Activated CD8-positive, alpha-beta memory T cell treated with anti-CD3 and anti-CD28 coated beads for 36 hours (primary cell): ENCODE data around the gene COL5A1. TPM values are rescaled to one million over a fixed set of nuclear protein-coding genes. Genes with fewer than 3 reads are reported as not detected.
"Not testable (repeated sequence)": the region's sequence is repeated elsewhere in the genome, so short reads cannot be mapped to it uniquely, and the experiment has no call there.

Experiments used
- CTCF ChIA-PET: fragments of 350-600 bp; sonication (Branson Sonifier 250); formaldehyde crosslinking; loops from one replicate; lab custom pipeline; 2021; ENCODE audit warnings: antibody characterized with exemption; lab: Charles Lee
- POLR2A ChIA-PET: fragments of 350-600 bp; sonication (Branson Sonifier 250); formaldehyde crosslinking; loops from one replicate; lab custom pipeline; 2021; ENCODE audit warnings: antibody characterized with exemption; lab: Charles Lee
- total RNA-seq, 2 experiments: library from RNA; stranded (reverse); gene quantifications; one replicate each; pipeline ENCODE4 v1.2.3, GENCODE V29; 2021

Gene COL5A1
- total RNA-seq, 2 experiments from 2014 or later: not detected

GRCh38 chr9:134668977-134669376 is 27.4 kb downstream of the COL5A1 start:
- POLR2A ChIA-PET, CTCF ChIA-PET: not testable (repeated sequence)

- POLR2A ChIA-PET: no interaction called here
These were observed 27.9 kb downstream of the COL5A1 start for GRCh38 chr9:134669399-134669955.

GRCh38 chr9:134670042-134670525 is 28.5 kb downstream of the COL5A1 start:
- POLR2A ChIA-PET: no interaction called here
- CTCF ChIA-PET: interaction anchor here (1.4 kb wide), 1 partner anchor 21 kb away, joined by 3 read pairs; no protein-coding TSS in a partner anchor

More at GRCh38 chr9:134669399-134669955, 27.9 kb downstream of the COL5A1 start:
- CTCF ChIA-PET: no interaction called here

- ChIA-PET POLR2A (no interaction called here), CTCF (interaction anchor here (0.5 to 1.4 kb wide), 2 partner anchors 22 to 111 kb away, joined by 3 read pairs; no protein-coding TSS in a partner anchor)
These were observed 29.3 kb downstream of the COL5A1 start for GRCh38 chr9:134670851-134671281.

- ChIA-PET CTCF (interaction anchor here (0.5 to 1.4 kb wide), 2 partner anchors 22 to 111 kb away, joined by 3 read pairs; no protein-coding TSS in a partner anchor), POLR2A (no interaction called here)
These were observed 29.9 kb downstream of the COL5A1 start for GRCh38 chr9:134671341-134672113.

- POLR2A ChIA-PET: no interaction called here
These were observed 34.8 kb downstream of the COL5A1 start for GRCh38 chr9:134676361-134676760.

GRCh38 chr9:134676886-134677285 is 35.3 kb downstream of the COL5A1 start:
- CTCF ChIA-PET: no interaction called here
- POLR2A ChIA-PET: no interaction called here

More at GRCh38 chr9:134676361-134676760, 34.8 kb downstream of the COL5A1 start:
- CTCF ChIA-PET: no interaction called here

- ChIA-PET CTCF (no interaction called here), POLR2A (no interaction called here)
These were observed 36.1 kb downstream of the COL5A1 start for GRCh38 chr9:134677743-134678142.

- CTCF ChIA-PET: no interaction called here
- POLR2A ChIA-PET: no interaction called here
These were observed 36.6 kb downstream of the COL5A1 start for GRCh38 chr9:134678206-134678605.

GRCh38 chr9:134678666-134679443 is 37.3 kb downstream of the COL5A1 start:
- ChIA-PET CTCF (no interaction called here), POLR2A (no interaction called here)

GRCh38 chr9:134679616-134680392 is 38.2 kb downstream of the COL5A1 start:
- POLR2A ChIA-PET: no interaction called here
- CTCF ChIA-PET: no interaction called here

GRCh38 chr9:134680393-134681060 is 38.9 kb downstream of the COL5A1 start:
- CTCF ChIA-PET: no interaction called here

GRCh38 chr9:134681061-134681661 is 39.6 kb downstream of the COL5A1 start:
- ChIA-PET CTCF (no interaction called here), POLR2A (no interaction called here)

More at GRCh38 chr9:134680393-134681060, 38.9 kb downstream of the COL5A1 start:
- POLR2A ChIA-PET: no interaction called here

- CTCF ChIA-PET: no interaction called here
These were observed 40.4 kb downstream of the COL5A1 start for GRCh38 chr9:134682026-134682425.

GRCh38 chr9:134682651-134683364 is 41.2 kb downstream of the COL5A1 start:
- ChIA-PET POLR2A (interaction anchor here (0.7 kb wide), 1 partner anchor 598 kb away, joined by 3 read pairs; no protein-coding TSS in a partner anchor), CTCF (no interaction called here)

More at GRCh38 chr9:134682026-134682425, 40.4 kb downstream of the COL5A1 start:
- POLR2A ChIA-PET: no interaction called here

GRCh38 chr9:134683714-134684374 is 42.2 kb downstream of the COL5A1 start:
- CTCF ChIA-PET: interaction anchor here (0.8 kb wide), 1 partner anchor 234 kb away, joined by 3 read pairs; no protein-coding TSS in a partner anchor
- POLR2A ChIA-PET: interaction anchor here (0.7 kb wide), 1 partner anchor 599 kb away, joined by 3 read pairs; no protein-coding TSS in a partner anchor

GRCh38 chr9:134684375-134684723 is 42.7 kb downstream of the COL5A1 start:
- CTCF ChIA-PET: interaction anchor here (0.8 kb wide), 1 partner anchor 235 kb away, joined by 3 read pairs; no protein-coding TSS in a partner anchor
- POLR2A ChIA-PET: no interaction called here
